Measurements from ENCODE around the gene LOXL1. TPM values are rescaled to one million over a fixed set of nuclear protein-coding genes. Genes with fewer than 3 reads are reported as not detected.

Gene LOXL1
- total and polyA plus RNA-seq, 7 donors: 3.0 to 27.7 (median 9.7) TPM; not detected in 1

- no peak for DNase-seq
- peaks cover 0 to 73% (median 64%) of the 10 kb centered on the region in 4 donors for H3K4me1 ChIP-seq
- intact Hi-C loops (cut with DNase I): no loop called here
- H3K36me3 ChIP-seq: no peaks in the 10 kb centered on the region
- H3K27me3 ChIP-seq: no peaks in the 10 kb centered on the region
- H3K9me3 ChIP-seq: no peaks in the 10 kb centered on the region
- TF ChIP-seq CTCF (IDR thresholded peaks at IDR 0.05) (no peak), EP300 (IDR thresholded peaks at IDR 0.05) (no peak), POLR2AphosphoS5 (IDR thresholded peaks at IDR 0.05) (no peak), POLR2A (IDR thresholded peaks at IDR 0.05) (no peak)
- no peak overlapping the region for H3K27ac ChIP-seq
- WGBS, 2 donors: 68 to 76% methylated on average over 5 of the region's 5 CpGs
- no peak overlapping the region for H3K4me3 ChIP-seq
Observed at GRCh38 chr15:73928971-73929627, 2.8 kb downstream of the LOXL1 start.

- no peak for DNase-seq
- Histone ChIP-seq H3K4me1 (peaks cover 0 to 61% (median 52%) of the 10 kb centered on the region in 4 donors), H3K27me3 (no peaks in the 10 kb centered on the region), H3K36me3 (no peaks in the 10 kb centered on the region), H3K4me3 (no peak overlapping the region), H3K27ac (peak overlapping the region; percentile 15 to 64 (median 39)), H3K9me3 (no peaks in the 10 kb centered on the region)
- intact Hi-C loops (cut with DNase I): no loop called here
- WGBS, 2 donors: 69 to 79% methylated on average over 8 of the region's 8 CpGs
- no peak for TF ChIP-seq POLR2AphosphoS5 (IDR thresholded peaks at IDR 0.05)
- no peak for TF ChIP-seq CTCF (IDR thresholded peaks at IDR 0.05)
- TF ChIP-seq EP300 (IDR thresholded peaks at IDR 0.05): no peak
- no peak for TF ChIP-seq POLR2A (IDR thresholded peaks at IDR 0.05)
Observed at GRCh38 chr15:73930371-73930770, 4.1 kb downstream of the LOXL1 start.

GRCh38 chr15:73930790-73931281 lies 4.6 kb downstream of the LOXL1 start:
- peaks cover 0 to 56% (median 49%) of the 10 kb centered on the region in 4 donors for H3K4me1 ChIP-seq
- no peak for DNase-seq
- no peaks in the 10 kb centered on the region for H3K9me3 ChIP-seq
- TF ChIP-seq CTCF (IDR thresholded peaks at IDR 0.05) (no peak), POLR2AphosphoS5 (IDR thresholded peaks at IDR 0.05) (no peak), EP300 (IDR thresholded peaks at IDR 0.05) (no peak), POLR2A (IDR thresholded peaks at IDR 0.05) (no peak)
- H3K4me3 ChIP-seq: no peak overlapping the region
- intact Hi-C loops (cut with DNase I): no loop called here
- H3K27ac ChIP-seq: peak overlapping the region; percentile 15 to 64 (median 39)
- 83 to 85% methylated on average over 7 of the region's 7 CpGs for WGBS, 2 donors
- H3K27me3 ChIP-seq: no peaks in the 10 kb centered on the region
- no peaks in the 10 kb centered on the region for H3K36me3 ChIP-seq

- DNase-seq: no peak
- H3K4me1 ChIP-seq: peaks cover 0 to 55% (median 45%) of the 10 kb centered on the region in 4 donors
Observed at GRCh38 chr15:73931441-73931840, 5.2 kb downstream of the LOXL1 start.

More at GRCh38 chr15:73931441-73931840, 5.2 kb downstream of the LOXL1 start:
- intact Hi-C loops (cut with DNase I): no loop called here
- Histone ChIP-seq H3K27me3 (no peaks in the 10 kb centered on the region), H3K27ac (peak overlapping the region in 2 of 4 donors; percentile 52 to 64), H3K4me3 (no peak overlapping the region), H3K36me3 (no peaks in the 10 kb centered on the region), H3K9me3 (no peaks in the 10 kb centered on the region)
- WGBS, 2 donors: 57 to 64% methylated on average over 2 of the region's 2 CpGs
- TF ChIP-seq POLR2A (IDR thresholded peaks at IDR 0.05) (no peak), CTCF (IDR thresholded peaks at IDR 0.05) (no peak)

Data from sigmoid colon (tissue), 7 donors.